Right renal cortex interstitium (tissue), 3 donors: ENCODE measurements around the gene CACNA2D3. TPM values are rescaled to one million over a fixed set of nuclear protein-coding genes. Genes with fewer than 3 reads are reported as not detected.
"Not testable (repeated sequence)": the region's sequence is repeated elsewhere in the genome, so short reads cannot be mapped to it uniquely, and the experiment has no call there.

Experiments used
- DNase-seq, 3 donors: peaks; one replicate each; pipeline ENCODE4 v3.0.0-alpha.2; 2013; ENCODE audit warnings: low read depth in 3 of 3, low spot score in 2 of 3
- polyA plus RNA-seq, 3 donors: library from polyadenylated mRNA; unstranded; fragments of 120-200 nt; gene quantifications; one replicate each; pipeline ENCODE4 v1.2.1, GENCODE V29; 2013; ENCODE audit not compliant: insufficient read length in 3 of 3

CACNA2D3 gene
- polyA plus RNA-seq, 3 donors: 1.4 to 1.8 (median 1.6) TPM

GRCh38 chr3:55077726-55078125 is 955.4 kb downstream of the CACNA2D3 start:
- no peak for DNase-seq

GRCh38 chr3:55078876-55079275 is 956.5 kb downstream of the CACNA2D3 start:
- no peak for DNase-seq

- DNase-seq: no peak
Measured at GRCh38 chr3:55085231-55085630, 962.9 kb downstream of the CACNA2D3 start.

- no peak for DNase-seq
Measured at GRCh38 chr3:55089211-55089610, 966.9 kb downstream of the CACNA2D3 start.

GRCh38 chr3:55090291-55090690 is 967.9 kb downstream of the CACNA2D3 start:
- DNase-seq: no peak

- no peak for DNase-seq
Measured at GRCh38 chr3:55090746-55091145, 968.4 kb downstream of the CACNA2D3 start.

- DNase-seq: no peak
Measured at GRCh38 chr3:55091381-55092225, 969.3 kb downstream of the CACNA2D3 start.

- no peak for DNase-seq
Measured at GRCh38 chr3:55094676-55095075, 972.3 kb downstream of the CACNA2D3 start.

- DNase-seq: no peak
Measured at GRCh38 chr3:55097441-55097840, 975.1 kb downstream of the CACNA2D3 start.

- DNase-seq: no peak
Measured at GRCh38 chr3:55105647-55106046, 983.3 kb downstream of the CACNA2D3 start.

- DNase-seq: no peak
Measured at GRCh38 chr3:55107187-55107586, 984.8 kb downstream of the CACNA2D3 start.

- not testable (repeated sequence) for DNase-seq
Measured at GRCh38 chr3:55111906-55112305, 989.6 kb downstream of the CACNA2D3 start.

- DNase-seq: no peak
Measured at GRCh38 chr3:55118451-55118850, 996.1 kb downstream of the CACNA2D3 start.

- no peak for DNase-seq
Measured at GRCh38 chr3:55119268-55119667, 996.9 kb downstream of the CACNA2D3 start.

- no peak for DNase-seq
Measured at GRCh38 chr3:55122312-55122711, 1000.0 kb downstream of the CACNA2D3 start.

Other genes starting within 250 kb of the CACNA2D3 start
- 10 to 100 TPM; 36.5 to 44.0 (median 41.9) TPM for gene ACTR8, start 240.4 kb upstream of the CACNA2D3 start, polyA plus RNA-seq
- gene SELENOK, start 230.7 kb upstream of the CACNA2D3 start, polyA plus RNA-seq: 10 to 100 TPM; 78.9 to 88.2 (median 84.7) TPM